Liver (tissue), 9 donors: ENCODE results near the gene FUT2. TPM values are rescaled to one million over a fixed set of nuclear protein-coding genes. Genes with fewer than 3 reads are reported as not detected.

ENCODE experiments used
- DNase-seq: peaks from one replicate; pipeline ENCODE4 v3.0.0-alpha.2; 2017; ENCODE audit warnings: low spot score
- H3K27ac ChIP-seq, 2 donors: one replicate each; pipeline ENCODE4 v1.7.0; 2013; ENCODE audit warnings: inconsistent platforms in 2 of 2, low read length in 2 of 2, control low read depth in 1 of 2, low read depth in 1 of 2, mild to moderate bottlenecking in 1 of 2
- H3K27me3 ChIP-seq, 4 donors: one replicate each; pipeline versions ENCODE4 v1.6.1 to v1.7.0; 2013; ENCODE audit warnings: low read length in 3 of 4, inconsistent platforms in 1 of 4, mild to moderate bottlenecking in 1 of 4, moderate library complexity in 1 of 4; ENCODE audit not compliant: control insufficient read depth in 4 of 4, insufficient read depth in 4 of 4
- H3K36me3 ChIP-seq, 4 donors: one replicate each; pipeline versions ENCODE4 v1.6.1 to v1.7.0; 2013; ENCODE audit warnings: low read length in 3 of 4, mild to moderate bottlenecking in 3 of 4, low read depth in 1 of 4, moderate library complexity in 1 of 4; ENCODE audit not compliant: control insufficient read depth in 4 of 4, insufficient read depth in 3 of 4
- H3K4me1 ChIP-seq, 4 donors: one replicate each; pipeline versions ENCODE4 v1.6.1 to v1.7.0; 2013; ENCODE audit warnings: low read length in 3 of 4, mild to moderate bottlenecking in 3 of 4, moderate library complexity in 1 of 4; ENCODE audit not compliant: control insufficient read depth in 4 of 4, insufficient read depth in 4 of 4
- H3K4me3 ChIP-seq, 3 donors: one replicate each; pipeline versions ENCODE4 v1.6.1 to v1.7.0; 2013; ENCODE audit warnings: low read length in 3 of 3, control low read depth in 1 of 3, low read depth in 1 of 3, mild to moderate bottlenecking in 1 of 3
- H3K9ac ChIP-seq, 2 donors: one replicate each; pipeline ENCODE4 v1.7.0; 2013; ENCODE audit warnings: low read length in 2 of 2, mild to moderate bottlenecking in 2 of 2, moderate library complexity in 2 of 2, control low read depth in 1 of 2, low read depth in 1 of 2
- H3K9me3 ChIP-seq, 4 donors: one replicate each; pipeline versions ENCODE4 v1.6.1 to v1.7.0; 2013; ENCODE audit warnings: low read length in 3 of 4; ENCODE audit not compliant: control insufficient read depth in 4 of 4
- GABPA ChIP-seq, 2 donors: IDR thresholded peaks in 1 of 2; conservative IDR thresholded peaks in 1 of 2; 2 replicates each; pipeline ENCODE4 v1.6.1; 2016; ENCODE audit warnings: antibody characterized with exemption in 2 of 2, mild to moderate bottlenecking in 1 of 2, moderate library complexity in 1 of 2
- HNF4A ChIP-seq, 2 donors: conservative IDR thresholded peaks; 2 replicates each; pipeline ENCODE4 v1.6.1; 2016; ENCODE audit warnings: antibody characterized with exemption in 2 of 2, mild to moderate bottlenecking in 2 of 2
- HNF4G ChIP-seq: IDR thresholded peaks from 2 replicates; pipeline ENCODE4 v1.6.1; 2016; ENCODE audit warnings: antibody characterized with exemption
- JUND ChIP-seq, 2 donors: IDR thresholded peaks; 2 replicates each; pipeline ENCODE4 v1.6.1; 2016; ENCODE audit warnings: antibody characterized with exemption in 2 of 2
- NR2F2 ChIP-seq: IDR thresholded peaks from 2 replicates; pipeline ENCODE4 v1.6.1; 2016; ENCODE audit warnings: antibody characterized with exemption
- RAD21 ChIP-seq, 2 donors: IDR thresholded peaks; 2 replicates each; pipeline ENCODE4 v1.6.1; 2016; ENCODE audit warnings: antibody characterized with exemption in 2 of 2, mild to moderate bottlenecking in 2 of 2
- SP1 ChIP-seq: IDR thresholded peaks from 2 replicates; pipeline ENCODE4 v1.6.1; 2018; ENCODE audit warnings: antibody characterized with exemption, mild to moderate bottlenecking
- TAF1 ChIP-seq: conservative IDR thresholded peaks from 2 replicates; pipeline ENCODE4 v1.6.1; 2016; ENCODE audit warnings: antibody characterized with exemption, mild to moderate bottlenecking
- WGBS: extraction: QIAGEN DNeasy Blood & Tissue Kit; methylation state at CpG from one replicate; pipeline ENCODE4 v1.1.7; 2013; 5-methylcytosine and 5-hydroxymethylcytosine counted together
- polyA plus RNA-seq, 2 donors: library from polyadenylated mRNA; stranded (reverse) in 1 of 2; unstranded in 1 of 2; fragments of 200-250 nt in 1 of 2; fragments of >200 nt in 1 of 2; fragmentation: Nextera tagmentation in 1 of 2; extraction: Ambion mirVana in 1 of 2; gene quantifications; one replicate each; pipeline versions ENCODE4 v1.2.1 to v1.2.3, GENCODE V29; 2013 to 2015
- total RNA-seq, 2 donors: library from RNA; depleted of rRNA; stranded (reverse); fragments of >200 nt; gene quantifications; one replicate each; pipeline ENCODE4 v1.2.3, GENCODE V29; 2014
- TF ChIP-seq, protein P1 (sequence below): IDR thresholded peaks from 2 replicates; pipeline ENCODE4 v1.6.1; 2016; ENCODE audit warnings: antibody characterized with exemption, mild to moderate bottlenecking
- TF ChIP-seq, protein P2 (sequence below): fragments of 150-350 bp; IDR thresholded peaks from 2 replicates; pipeline ENCODE4 v1.5.1; 2017; ENCODE audit warnings: improper control_type of control experiment, low read depth, low read length; ENCODE audit not compliant: missing input control
- TF ChIP-seq, protein P3 (sequence below): IDR thresholded peaks from 2 replicates; pipeline ENCODE4 v1.6.1; 2016; ENCODE audit warnings: antibody characterized with exemption
- TF ChIP-seq, protein P4 (sequence below): IDR thresholded peaks from 2 replicates; pipeline ENCODE4 v1.6.1; 2016; ENCODE audit warnings: antibody characterized with exemption
- donor health status: healthy.
- donor health status: healthy.
- donor health status: healthy.
- donor health status: healthy.
- donor health status: healthy.

Gene FUT2
- total and polyA plus RNA-seq, 4 donors, result 0.02 to 0.38 (median 0.05) TPM; not detected in 1

DNA sequence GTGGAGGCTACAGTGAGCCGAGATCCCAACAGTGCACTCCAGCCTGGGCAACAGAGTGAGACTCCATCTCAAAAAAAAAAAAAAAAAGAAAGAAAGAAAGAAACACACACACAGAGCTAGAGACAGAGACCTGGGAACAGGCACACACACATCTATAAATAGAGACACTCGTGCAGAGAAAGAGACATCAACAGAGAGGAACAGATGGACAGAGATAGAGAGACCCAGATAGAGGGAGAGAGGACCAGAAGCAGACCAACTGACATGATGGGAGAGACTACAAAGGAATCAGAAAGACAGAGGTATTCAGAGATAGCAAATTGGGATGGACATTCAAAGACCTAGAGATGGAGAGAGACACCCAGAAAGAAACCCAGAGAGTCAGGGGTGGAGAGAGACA, 47.6 kb upstream of the FUT2 start:
- no peaks in the 10 kb centered on the region for H3K27me3 ChIP-seq
- H3K36me3 ChIP-seq, result no peaks in the 10 kb centered on the region
- H3K9me3 ChIP-seq, result no peaks in the 10 kb centered on the region
- H3K27ac ChIP-seq, result no peak overlapping the region
- no peak for DNase-seq
- H3K4me1 ChIP-seq, result peaks cover 2 to 21% (median 10%) of the 10 kb centered on the region in 4 donors
- 73% methylated on average over 2 of the region's 2 CpGs for WGBS
- TF ChIP-seq GABPA (IDR thresholded peaks at IDR 0.05 in 1 of 2, conservative IDR thresholded peaks at IDR 0.05 in 1 of 2) (no peak), TAF1 (no peak), NR2F2 (no peak)
- TF ChIP-seq, protein P1, sequence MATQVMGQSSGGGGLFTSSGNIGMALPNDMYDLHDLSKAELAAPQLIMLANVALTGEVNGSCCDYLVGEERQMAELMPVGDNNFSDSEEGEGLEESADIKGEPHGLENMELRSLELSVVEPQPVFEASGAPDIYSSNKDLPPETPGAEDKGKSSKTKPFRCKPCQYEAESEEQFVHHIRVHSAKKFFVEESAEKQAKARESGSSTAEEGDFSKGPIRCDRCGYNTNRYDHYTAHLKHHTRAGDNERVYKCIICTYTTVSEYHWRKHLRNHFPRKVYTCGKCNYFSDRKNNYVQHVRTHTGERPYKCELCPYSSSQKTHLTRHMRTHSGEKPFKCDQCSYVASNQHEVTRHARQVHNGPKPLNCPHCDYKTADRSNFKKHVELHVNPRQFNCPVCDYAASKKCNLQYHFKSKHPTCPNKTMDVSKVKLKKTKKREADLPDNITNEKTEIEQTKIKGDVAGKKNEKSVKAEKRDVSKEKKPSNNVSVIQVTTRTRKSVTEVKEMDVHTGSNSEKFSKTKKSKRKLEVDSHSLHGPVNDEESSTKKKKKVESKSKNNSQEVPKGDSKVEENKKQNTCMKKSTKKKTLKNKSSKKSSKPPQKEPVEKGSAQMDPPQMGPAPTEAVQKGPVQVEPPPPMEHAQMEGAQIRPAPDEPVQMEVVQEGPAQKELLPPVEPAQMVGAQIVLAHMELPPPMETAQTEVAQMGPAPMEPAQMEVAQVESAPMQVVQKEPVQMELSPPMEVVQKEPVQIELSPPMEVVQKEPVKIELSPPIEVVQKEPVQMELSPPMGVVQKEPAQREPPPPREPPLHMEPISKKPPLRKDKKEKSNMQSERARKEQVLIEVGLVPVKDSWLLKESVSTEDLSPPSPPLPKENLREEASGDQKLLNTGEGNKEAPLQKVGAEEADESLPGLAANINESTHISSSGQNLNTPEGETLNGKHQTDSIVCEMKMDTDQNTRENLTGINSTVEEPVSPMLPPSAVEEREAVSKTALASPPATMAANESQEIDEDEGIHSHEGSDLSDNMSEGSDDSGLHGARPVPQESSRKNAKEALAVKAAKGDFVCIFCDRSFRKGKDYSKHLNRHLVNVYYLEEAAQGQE, result no peak
- no peak overlapping the region for H3K9ac ChIP-seq
- H3K4me3 ChIP-seq, result no peak overlapping the region

DNA sequence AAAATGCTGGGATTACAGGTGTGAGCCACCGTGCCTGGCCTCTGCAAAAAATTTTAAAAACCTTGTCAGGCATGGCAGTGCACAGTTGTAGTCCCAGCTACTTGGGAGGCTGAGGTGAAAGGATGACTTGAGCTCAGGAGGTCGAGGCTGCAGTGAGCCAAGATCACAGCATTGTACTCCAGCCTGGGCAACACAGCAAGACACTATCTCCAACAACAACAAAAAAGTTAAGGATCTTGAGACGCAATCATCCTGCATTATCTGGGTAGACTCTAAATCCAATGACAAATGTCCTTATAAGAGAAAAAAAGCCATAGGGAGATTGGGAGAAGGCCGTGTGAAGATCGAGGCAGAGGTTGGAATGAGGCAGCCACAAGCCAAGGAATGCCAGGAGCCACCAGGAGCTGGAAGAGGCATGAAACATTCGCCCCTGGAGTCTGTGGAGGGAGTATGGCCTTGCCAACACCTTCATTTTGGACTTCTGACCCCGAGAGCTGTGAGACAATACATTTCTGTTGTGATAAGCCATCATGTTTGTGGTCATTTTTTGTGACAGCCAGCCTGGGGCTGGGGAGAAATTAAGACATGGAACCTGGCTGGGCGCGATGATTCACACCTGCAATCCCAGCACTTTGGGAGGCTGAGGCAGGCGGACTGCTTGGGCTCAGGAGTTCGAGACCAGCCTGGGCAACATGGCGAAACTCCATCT, 44.6 kb upstream of the FUT2 start:
- no peaks in the 10 kb centered on the region for H3K27me3 ChIP-seq
- no peaks in the 10 kb centered on the region for H3K9me3 ChIP-seq
- no peak overlapping the region for H3K4me3 ChIP-seq
- TF ChIP-seq, protein P2, sequence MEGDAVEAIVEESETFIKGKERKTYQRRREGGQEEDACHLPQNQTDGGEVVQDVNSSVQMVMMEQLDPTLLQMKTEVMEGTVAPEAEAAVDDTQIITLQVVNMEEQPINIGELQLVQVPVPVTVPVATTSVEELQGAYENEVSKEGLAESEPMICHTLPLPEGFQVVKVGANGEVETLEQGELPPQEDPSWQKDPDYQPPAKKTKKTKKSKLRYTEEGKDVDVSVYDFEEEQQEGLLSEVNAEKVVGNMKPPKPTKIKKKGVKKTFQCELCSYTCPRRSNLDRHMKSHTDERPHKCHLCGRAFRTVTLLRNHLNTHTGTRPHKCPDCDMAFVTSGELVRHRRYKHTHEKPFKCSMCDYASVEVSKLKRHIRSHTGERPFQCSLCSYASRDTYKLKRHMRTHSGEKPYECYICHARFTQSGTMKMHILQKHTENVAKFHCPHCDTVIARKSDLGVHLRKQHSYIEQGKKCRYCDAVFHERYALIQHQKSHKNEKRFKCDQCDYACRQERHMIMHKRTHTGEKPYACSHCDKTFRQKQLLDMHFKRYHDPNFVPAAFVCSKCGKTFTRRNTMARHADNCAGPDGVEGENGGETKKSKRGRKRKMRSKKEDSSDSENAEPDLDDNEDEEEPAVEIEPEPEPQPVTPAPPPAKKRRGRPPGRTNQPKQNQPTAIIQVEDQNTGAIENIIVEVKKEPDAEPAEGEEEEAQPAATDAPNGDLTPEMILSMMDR, result no peak
- no peak for TF ChIP-seq RAD21 (IDR thresholded peaks at IDR 0.05)
- TF ChIP-seq, protein P3, sequence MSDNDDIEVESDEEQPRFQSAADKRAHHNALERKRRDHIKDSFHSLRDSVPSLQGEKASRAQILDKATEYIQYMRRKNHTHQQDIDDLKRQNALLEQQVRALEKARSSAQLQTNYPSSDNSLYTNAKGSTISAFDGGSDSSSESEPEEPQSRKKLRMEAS, result no peak
- TF ChIP-seq, protein P1, result no peak
- no peak for TF ChIP-seq TAF1
- TF ChIP-seq, protein P4, sequence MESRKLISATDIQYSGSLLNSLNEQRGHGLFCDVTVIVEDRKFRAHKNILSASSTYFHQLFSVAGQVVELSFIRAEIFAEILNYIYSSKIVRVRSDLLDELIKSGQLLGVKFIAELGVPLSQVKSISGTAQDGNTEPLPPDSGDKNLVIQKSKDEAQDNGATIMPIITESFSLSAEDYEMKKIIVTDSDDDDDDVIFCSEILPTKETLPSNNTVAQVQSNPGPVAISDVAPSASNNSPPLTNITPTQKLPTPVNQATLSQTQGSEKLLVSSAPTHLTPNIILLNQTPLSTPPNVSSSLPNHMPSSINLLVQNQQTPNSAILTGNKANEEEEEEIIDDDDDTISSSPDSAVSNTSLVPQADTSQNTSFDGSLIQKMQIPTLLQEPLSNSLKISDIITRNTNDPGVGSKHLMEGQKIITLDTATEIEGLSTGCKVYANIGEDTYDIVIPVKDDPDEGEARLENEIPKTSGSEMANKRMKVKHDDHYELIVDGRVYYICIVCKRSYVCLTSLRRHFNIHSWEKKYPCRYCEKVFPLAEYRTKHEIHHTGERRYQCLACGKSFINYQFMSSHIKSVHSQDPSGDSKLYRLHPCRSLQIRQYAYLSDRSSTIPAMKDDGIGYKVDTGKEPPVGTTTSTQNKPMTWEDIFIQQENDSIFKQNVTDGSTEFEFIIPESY, result no peak
- TF ChIP-seq HNF4G, result no peak
- no peak for TF ChIP-seq SP1
- TF ChIP-seq HNF4A (conservative IDR thresholded peaks at IDR 0.05), result no peak
- no peak for TF ChIP-seq JUND (IDR thresholded peaks at IDR 0.05)
- peaks cover 0 to 5% (median under 1%) of the 10 kb centered on the region in 4 donors for H3K4me1 ChIP-seq
- H3K36me3 ChIP-seq, result no peaks in the 10 kb centered on the region
- no peak for DNase-seq
- no peak overlapping the region for H3K9ac ChIP-seq
- no peak overlapping the region for H3K27ac ChIP-seq
- WGBS, result 93% methylated on average over 12 of the region's 12 CpGs
